ENCODE measurements around the gene CYP4F2. TPM values are rescaled to one million over a fixed set of nuclear protein-coding genes. Genes with fewer than 3 reads are reported as not detected.

CYP4F2 gene
- under 1 TPM in 1 of 7 donors, not detected in 6; 0.37 TPM for total RNA-seq
- not detected for polyA plus RNA-seq
- long read RNA-seq, donor 1, result 0 reads
- long read RNA-seq, donor 2, result 0 reads

DNA sequence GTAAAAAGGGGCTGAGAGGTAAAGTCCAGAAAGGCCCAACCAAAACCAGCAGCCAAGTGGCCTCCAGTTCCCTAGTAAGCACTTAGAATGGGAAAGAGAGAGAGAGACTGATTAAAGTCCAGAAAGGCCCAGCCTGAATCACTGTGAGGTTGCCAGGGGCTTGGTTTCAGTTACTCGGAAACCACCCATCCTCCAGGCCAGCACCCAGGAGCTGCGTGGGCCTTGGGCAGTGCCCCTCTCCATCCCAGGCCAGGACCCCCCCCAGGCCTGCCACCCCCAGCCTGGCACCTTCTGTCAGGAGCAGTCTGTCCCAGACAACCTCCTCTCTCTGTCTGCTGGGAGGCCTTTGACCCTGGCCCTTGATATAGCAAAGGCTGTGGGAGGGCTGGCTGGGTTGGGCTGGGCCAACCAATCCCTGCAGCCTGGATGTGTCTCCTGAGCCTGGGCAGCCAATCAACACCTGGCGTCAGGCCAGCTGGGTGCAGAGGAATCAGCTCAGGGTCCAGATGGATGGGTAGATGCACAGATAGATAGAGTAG, at the start of gene CYP4F2:
Gene CYP4F2 (minus strand): TSS at position 337 of the 539 bp plus-strand sequence. CDS start 463 bp downstream, outside the sequence.
- 70 to 90% (median 89%) methylated on average over 1 to 3 of the region's 3 CpGs for WGBS, 5 donors
- Histone ChIP-seq H3K9me3 (no peaks in the 10 kb centered on the region), H3K27me3 (replicated peaks in 1 of 7) (peaks cover 0 to 54% (median 4%) of the 10 kb centered on the region in 7 donors), H3K27ac (no peak within 1 kb of the TSS), H3K4me3 (no peak within 1 kb of the TSS), H3K4me1 (peaks cover 0 to 14% (median 2%) of the 10 kb centered on the region in 6 donors), H3K36me3 (no peaks in the 10 kb centered on the region)
- intact Hi-C loops (cut with DNase I; ENCODE audit: low total_unique reads), result no loop called here
- TF ChIP-seq POLR2AphosphoS5 (IDR thresholded peaks at IDR 0.05), result no peak
- TF ChIP-seq CTCF (IDR thresholded peaks at IDR 0.05 in 8 of 11, conservative IDR thresholded peaks at IDR 0.05 in 3 of 11), result no peak
- no peak for TF ChIP-seq POLR2A (IDR thresholded peaks at IDR 0.05)
- no peak for DNase-seq

GRCh38 chr19:15945301-15945700, 47.4 kb upstream of the CYP4F2 start:
- Histone ChIP-seq H3K36me3 (no peaks in the 10 kb centered on the region), H3K27me3 (replicated peaks in 1 of 7) (peaks cover 0 to 24% (median 0%) of the 10 kb centered on the region in 7 donors), H3K27ac (no peak overlapping the region), H3K9me3 (peaks cover 3 to 37% (median 22%) of the 10 kb centered on the region in 8 donors), H3K4me3 (no peak overlapping the region), H3K4me1 (no peaks in the 10 kb centered on the region)
- 39 to 53% (median 48%) methylated on average over 4 of the region's 4 CpGs for WGBS, 5 donors
- no peak for DNase-seq
- intact Hi-C loops (cut with DNase I; ENCODE audit: low total_unique reads), result no loop called here
- TF ChIP-seq POLR2AphosphoS5 (IDR thresholded peaks at IDR 0.05) (no peak), CTCF (IDR thresholded peaks at IDR 0.05 in 8 of 11, conservative IDR thresholded peaks at IDR 0.05 in 3 of 11) (no peak), POLR2A (IDR thresholded peaks at IDR 0.05) (no peak)

DNA sequence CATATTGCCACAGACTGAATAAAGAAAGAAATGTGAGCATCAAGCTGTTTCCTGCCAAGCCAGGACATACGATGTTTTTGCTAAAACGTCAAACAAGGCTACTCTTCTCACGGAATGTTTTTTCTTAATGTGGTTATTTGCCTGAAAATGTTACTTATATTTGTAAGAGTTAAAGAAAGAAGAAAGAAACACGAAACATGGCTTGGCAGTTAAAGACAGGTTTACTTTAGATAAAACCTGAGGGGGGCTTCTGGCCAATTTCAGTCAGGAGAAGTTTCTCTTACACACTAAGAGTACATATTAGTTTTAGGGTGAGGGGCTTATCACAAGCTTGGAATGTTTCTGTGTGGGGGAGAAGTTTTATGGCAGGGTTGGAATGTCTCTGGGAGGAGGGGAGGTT, 46.5 kb upstream of the CYP4F2 start:
- TF ChIP-seq CTCF (IDR thresholded peaks at IDR 0.05 in 8 of 11, conservative IDR thresholded peaks at IDR 0.05 in 3 of 11) (no peak), POLR2AphosphoS5 (IDR thresholded peaks at IDR 0.05) (no peak), POLR2A (IDR thresholded peaks at IDR 0.05) (no peak)
- intact Hi-C loops (cut with DNase I; ENCODE audit: low total_unique reads), result no loop called here

GRCh38 chr19:15937771-15938170, 39.9 kb upstream of the CYP4F2 start:
- Histone ChIP-seq H3K4me3 (no peak overlapping the region), H3K9me3 (peaks cover 0 to 19% (median 6%) of the 10 kb centered on the region in 8 donors), H3K27me3 (replicated peaks in 1 of 7) (peaks cover 0 to 20% (median 3%) of the 10 kb centered on the region in 7 donors), H3K27ac (no peak overlapping the region), H3K4me1 (peaks cover 0 to 8% (median 1%) of the 10 kb centered on the region in 6 donors), H3K36me3 (no peaks in the 10 kb centered on the region)
- no peak for TF ChIP-seq POLR2A (IDR thresholded peaks at IDR 0.05)
- no peak for TF ChIP-seq CTCF (IDR thresholded peaks at IDR 0.05 in 8 of 11, conservative IDR thresholded peaks at IDR 0.05 in 3 of 11)
- no peak for TF ChIP-seq POLR2AphosphoS5 (IDR thresholded peaks at IDR 0.05)
- DNase-seq, result no peak
- 48 to 70% (median 63%) methylated on average over 2 of the region's 2 CpGs for WGBS, 5 donors
- intact Hi-C loops (cut with DNase I; ENCODE audit: low total_unique reads), result no loop called here

More for the DNA sequence above, 46.5 kb upstream of the CYP4F2 start:
- DNase-seq, result no peak
- Histone ChIP-seq H3K4me3 (no peak overlapping the region), H3K36me3 (no peaks in the 10 kb centered on the region), H3K9me3 (peaks cover 3 to 36% (median 21%) of the 10 kb centered on the region in 8 donors), H3K4me1 (no peaks in the 10 kb centered on the region), H3K27me3 (replicated peaks in 1 of 7) (peaks cover 0 to 22% (median 0%) of the 10 kb centered on the region in 7 donors), H3K27ac (no peak overlapping the region)
- 60 to 68% (median 66%) methylated on average over 4 of the region's 4 CpGs for WGBS, 5 donors
